Right ventricle myocardium inferior (tissue), 1 donor: ENCODE measurements around the gene C19orf25. TPM values are rescaled to one million over a fixed set of nuclear protein-coding genes. Genes with fewer than 3 reads are reported as not detected.

Experiments used
- ATAC-seq: fragments of 200-7000 bp; cut with Tn5 transposase; one replicate; pipeline ENCODE4 v1.9.1; 2020; ENCODE audit warnings: mild to moderate bottlenecking, moderate library complexity
- DNase-seq: peaks from one replicate; pipeline ENCODE4 v3.0.0; 2021; ENCODE audit errors: missing footprints
- intact Hi-C: fragments of 100-400 bp; cut with DNase I; formaldehyde crosslinking; loops from one replicate; pipeline ENCODE4 v1.11.0; 2022
- total RNA-seq: library from RNA; stranded (reverse); fragmentation: NEBNext Ultra II Directional; extraction: Animal tissue kit (Norgen Biotek cat#: 25700); gene quantifications from one replicate; pipeline ENCODE4 v1.2.1, GENCODE V29; 2021
- donor health status: DM: no; HTN: yes; CAD: no; lungs with severe emphysema.

The C19orf25 gene
- total RNA-seq, 1 donor from 2014 or later: 21.5 TPM

DNA sequence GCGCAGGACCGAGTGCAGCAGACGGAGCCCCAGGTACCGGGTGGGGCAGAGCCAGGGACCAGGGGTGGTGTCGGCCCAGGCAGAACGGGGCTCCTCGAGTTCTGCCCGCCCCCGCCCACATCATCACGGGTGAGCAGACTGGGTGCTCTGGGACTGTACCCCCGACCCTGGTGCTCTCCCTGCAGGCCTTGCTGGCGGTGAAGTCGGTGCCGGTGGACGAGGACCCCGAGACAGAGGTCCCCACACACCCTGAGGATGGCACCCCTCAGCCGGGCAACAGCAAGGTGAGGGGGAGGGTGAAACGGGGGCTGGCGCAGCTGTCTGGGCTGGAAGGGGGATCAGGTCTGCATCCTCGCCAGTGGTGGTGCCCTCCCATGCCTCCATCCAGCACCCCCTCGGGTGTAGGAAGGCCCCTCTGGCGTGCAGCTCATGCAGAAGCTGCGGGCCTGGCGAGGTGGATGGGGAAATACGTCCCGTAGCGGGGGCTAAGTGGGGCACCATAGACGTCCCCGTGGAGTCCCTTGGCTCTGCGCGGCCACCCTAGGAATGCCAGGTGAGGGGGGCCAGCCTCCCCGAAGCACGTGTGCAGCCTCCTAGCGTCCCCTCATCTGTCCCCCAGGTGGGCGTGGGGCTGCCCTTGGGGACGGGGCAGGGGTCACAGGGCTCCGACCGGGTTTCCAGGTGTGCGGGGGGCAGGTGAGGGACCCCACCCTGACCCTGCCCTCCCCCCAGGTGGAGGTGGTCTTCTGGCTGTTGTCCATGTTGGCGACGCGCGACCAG lies 22.7 kb downstream of the C19orf25 start:
- DNase-seq: no peak
- ATAC-seq: no peak
- intact Hi-C loops: no loop called here

DNA sequence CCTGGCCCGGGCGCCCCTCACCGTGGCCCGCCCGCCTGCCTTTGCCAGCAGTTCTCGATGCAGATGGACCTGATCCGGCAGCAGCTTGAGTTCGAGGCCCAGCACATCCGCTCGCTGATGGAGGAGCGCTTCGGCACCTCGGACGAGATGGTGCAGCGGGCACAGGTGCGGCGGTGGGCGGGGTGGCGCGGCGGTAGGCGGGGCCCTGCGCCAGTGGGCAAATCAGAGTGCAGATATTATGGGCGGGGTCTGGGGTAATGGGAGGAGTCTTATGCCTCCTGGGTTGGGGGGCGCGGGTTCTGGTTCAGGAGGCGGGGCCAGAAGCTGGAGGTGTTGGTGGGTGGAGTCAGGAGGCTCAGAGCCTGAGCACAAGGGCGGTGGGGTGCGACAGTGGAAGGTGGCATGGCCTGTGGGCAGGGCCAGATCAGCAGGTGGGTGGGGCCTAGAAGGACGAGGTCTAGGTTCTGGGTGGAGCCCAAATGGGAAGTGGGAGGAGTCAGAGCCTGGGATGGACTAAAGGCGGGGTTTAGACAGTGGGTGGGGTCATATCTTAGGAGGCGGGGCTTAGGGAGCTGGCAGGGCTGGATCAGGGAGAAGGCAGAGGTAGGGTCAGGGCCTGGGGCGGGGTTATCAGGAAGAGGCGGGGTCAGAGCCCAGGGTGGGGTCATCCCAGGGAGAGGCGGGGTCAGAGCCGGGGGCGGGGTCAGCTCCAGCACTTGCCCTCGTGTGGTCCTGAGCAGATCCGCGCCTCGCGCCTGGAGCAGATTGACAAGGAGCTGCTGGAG lies 23.5 kb downstream of the C19orf25 start:
- DNase-seq: no peak
- peak; percentile 26 for ATAC-seq
- intact Hi-C loops: no loop called here

GRCh38 chr19:1455002-1455335 lies 24.0 kb downstream of the C19orf25 start:
- ATAC-seq (no peak), DNase-seq (no peak)
- intact Hi-C loops: no loop called here

- intact Hi-C loops: no loop called here
- DNase-seq: no peak
- ATAC-seq: no peak
These were observed 25.3 kb downstream of the C19orf25 start for GRCh38 chr19:1453525-1454364.

GRCh38 chr19:1452802-1453524 lies 26.1 kb downstream of the C19orf25 start:
- ATAC-seq: no peak
- intact Hi-C loops: no loop called here
- no peak for DNase-seq

GRCh38 chr19:1451916-1452801 lies 26.9 kb downstream of the C19orf25 start:
- ATAC-seq (no peak), DNase-seq (no peak)
- intact Hi-C loops: no loop called here

- ATAC-seq (no peak), DNase-seq (no peak)
- intact Hi-C loops: no loop called here
These were observed 28.0 kb downstream of the C19orf25 start for GRCh38 chr19:1450735-1451731.

GRCh38 chr19:1449467-1450442 lies 29.3 kb downstream of the C19orf25 start, which contains the start of gene APC2:
TSS of gene APC2 (plus strand) at chr19:1450121. CDS start at chr19:1453002, 2,881 bp downstream.
- ATAC-seq (no peak), DNase-seq (no peak)
- intact Hi-C loops: loop anchor here (5.0 kb wide), 2 partner anchors 37 to 63 kb away; partner anchors contain the start of gene ADAMTSL5

- DNase-seq (no peak), ATAC-seq (no peak)
- intact Hi-C loops: loop anchor here (5.0 kb wide), 2 partner anchors 36 to 64 kb away; partner anchors contain the start of gene ADAMTSL5
These were observed 31.1 kb downstream of the C19orf25 start for GRCh38 chr19:1447944-1448343.

- intact Hi-C loops: loop anchor here (5.0 kb wide), 2 partner anchors 35 to 65 kb away; partner anchors contain the start of gene ADAMTSL5
- ATAC-seq (no peak), DNase-seq (no peak)
These were observed 31.5 kb downstream of the C19orf25 start for GRCh38 chr19:1447504-1447903.

DNA sequence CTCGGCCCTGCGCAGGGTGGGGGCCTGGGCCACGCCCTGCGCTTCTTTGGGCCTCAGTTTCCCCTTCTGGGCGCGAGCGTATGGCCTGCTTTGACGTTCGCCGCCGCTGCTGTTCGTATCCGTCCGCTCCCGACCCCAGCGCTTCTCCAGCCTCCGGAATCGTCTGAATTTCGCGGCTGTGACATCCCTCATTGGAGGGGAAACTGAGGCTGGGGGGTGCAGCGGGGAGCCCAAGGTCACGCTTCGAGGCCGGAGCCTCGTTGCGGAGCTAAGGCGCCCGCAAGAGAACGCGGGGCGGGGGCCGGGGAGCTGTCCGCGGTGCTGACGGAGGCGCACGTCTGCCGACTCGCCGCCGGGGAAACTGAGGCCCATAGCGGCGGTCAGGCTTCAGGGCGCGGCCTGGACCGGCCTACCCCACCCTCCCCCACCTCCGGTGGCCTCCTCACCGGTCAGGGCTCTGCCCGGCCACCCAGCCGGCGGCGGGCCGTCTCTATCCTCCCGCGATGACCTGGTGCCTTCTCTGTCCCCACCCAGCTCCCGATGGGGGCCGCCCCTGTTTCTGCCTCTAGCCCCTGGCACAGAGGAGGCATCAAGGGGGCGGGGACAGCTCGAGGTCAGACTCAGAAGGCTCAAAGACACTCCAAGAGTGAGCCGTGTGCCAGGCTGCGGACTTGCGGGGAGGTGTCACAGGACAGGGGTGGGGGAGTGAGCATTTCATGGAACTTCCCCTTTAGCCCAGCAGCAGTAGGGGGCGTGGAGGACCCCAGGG lies 32.1 kb downstream of the C19orf25 start:
- ATAC-seq: no peak
- intact Hi-C loops: loop anchor here (5.0 kb wide), 2 partner anchors 35 to 65 kb away; partner anchors contain the start of gene ADAMTSL5
- DNase-seq: no peak

- DNase-seq (no peak), ATAC-seq (no peak)
- intact Hi-C loops: loop anchor here (5.0 kb wide), 2 partner anchors 34 to 66 kb away; partner anchors contain the start of gene ADAMTSL5
These were observed 32.9 kb downstream of the C19orf25 start for GRCh38 chr19:1445932-1446712.

GRCh38 chr19:1445185-1445931 lies 33.7 kb downstream of the C19orf25 start:
- intact Hi-C loops: loop anchor here (5.0 kb wide), 2 partner anchors 33 to 67 kb away; partner anchors contain the start of gene ADAMTSL5
- DNase-seq (peak; percentile 86), ATAC-seq (peak; percentile 90)
